ENCODE results near the gene SLC18A3. TPM values are rescaled to one million over a fixed set of nuclear protein-coding genes. Genes with fewer than 3 reads are reported as not detected.

The SLC18A3 gene
- polyA plus RNA-seq, 3 donors: not detected

DNA sequence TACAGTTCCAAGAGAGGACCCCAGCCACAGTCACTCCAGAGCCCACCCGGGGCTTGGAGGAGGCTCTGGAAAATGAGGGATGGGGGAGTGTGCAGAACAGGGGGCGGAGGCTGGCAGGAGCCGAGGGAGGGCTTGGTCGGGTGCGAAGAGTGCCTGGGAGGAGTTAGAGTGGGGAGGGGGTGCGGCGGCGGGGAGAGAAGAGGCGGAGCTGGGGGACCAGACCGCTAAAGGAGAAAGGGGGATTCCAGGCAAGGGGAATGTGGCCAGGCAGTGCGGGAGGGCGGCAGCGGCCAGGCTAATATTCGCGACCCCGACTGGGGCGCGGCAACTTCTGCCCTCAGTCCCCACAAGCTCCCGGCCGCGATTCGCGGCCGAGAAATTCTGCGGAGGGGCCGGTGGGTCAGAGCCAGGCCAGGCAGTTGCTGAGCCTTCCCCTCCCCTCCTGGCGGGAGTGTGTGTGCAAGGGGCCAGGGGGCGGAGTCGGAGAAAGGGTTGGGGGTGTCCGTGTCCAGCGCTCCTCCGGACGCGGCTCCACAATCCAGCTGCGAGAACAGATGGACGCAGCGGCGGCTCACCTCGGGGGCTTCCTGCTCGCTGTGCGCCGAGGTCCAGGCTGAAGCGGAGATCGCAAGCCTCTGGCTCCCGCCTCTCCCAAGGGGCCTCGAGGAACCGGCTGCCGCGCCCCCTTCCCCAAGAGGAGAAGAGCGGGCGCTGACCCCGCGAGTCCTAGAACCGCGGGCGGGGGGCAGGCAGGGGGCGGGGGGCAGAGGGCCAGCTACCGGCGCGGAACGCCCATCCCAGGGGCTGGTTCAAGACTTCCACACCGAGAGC, 612 bp upstream of the SLC18A3 start:
- DNase-seq (ENCODE audit: extremely low read depth in 1 of 11, low read depth in 9 of 11, low spot score in 4 of 11): no peak

DNA sequence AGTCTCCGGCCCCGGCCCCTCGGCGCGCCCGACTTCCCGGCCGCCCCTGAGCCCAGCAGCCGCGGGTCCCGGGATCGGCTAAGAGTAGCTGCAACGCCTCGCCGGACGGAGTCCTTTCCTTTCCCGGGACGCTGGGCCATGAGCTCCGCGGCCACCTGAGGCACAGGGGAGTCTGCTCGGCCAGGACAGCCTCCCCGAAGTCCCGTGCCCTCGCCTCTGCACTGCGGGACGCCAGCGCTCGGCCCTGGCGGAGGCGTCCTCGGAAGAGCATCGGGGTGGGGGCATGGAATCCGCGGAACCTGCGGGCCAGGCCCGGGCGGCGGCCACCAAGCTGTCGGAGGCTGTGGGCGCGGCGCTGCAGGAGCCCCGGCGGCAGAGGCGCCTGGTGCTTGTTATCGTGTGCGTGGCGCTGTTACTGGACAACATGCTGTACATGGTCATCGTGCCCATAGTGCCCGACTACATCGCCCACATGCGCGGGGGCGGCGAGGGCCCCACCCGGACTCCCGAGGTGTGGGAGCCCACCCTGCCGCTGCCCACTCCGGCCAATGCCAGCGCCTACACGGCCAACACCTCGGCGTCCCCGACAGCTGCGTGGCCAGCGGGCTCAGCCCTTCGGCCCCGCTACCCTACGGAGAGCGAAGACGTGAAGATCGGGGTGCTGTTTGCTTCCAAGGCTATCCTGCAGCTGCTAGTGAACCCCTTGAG, 502 bp downstream of the SLC18A3 start:
- DNase-seq (ENCODE audit: extremely low read depth in 1 of 11, low read depth in 9 of 11, low spot score in 4 of 11): no peak

DNA sequence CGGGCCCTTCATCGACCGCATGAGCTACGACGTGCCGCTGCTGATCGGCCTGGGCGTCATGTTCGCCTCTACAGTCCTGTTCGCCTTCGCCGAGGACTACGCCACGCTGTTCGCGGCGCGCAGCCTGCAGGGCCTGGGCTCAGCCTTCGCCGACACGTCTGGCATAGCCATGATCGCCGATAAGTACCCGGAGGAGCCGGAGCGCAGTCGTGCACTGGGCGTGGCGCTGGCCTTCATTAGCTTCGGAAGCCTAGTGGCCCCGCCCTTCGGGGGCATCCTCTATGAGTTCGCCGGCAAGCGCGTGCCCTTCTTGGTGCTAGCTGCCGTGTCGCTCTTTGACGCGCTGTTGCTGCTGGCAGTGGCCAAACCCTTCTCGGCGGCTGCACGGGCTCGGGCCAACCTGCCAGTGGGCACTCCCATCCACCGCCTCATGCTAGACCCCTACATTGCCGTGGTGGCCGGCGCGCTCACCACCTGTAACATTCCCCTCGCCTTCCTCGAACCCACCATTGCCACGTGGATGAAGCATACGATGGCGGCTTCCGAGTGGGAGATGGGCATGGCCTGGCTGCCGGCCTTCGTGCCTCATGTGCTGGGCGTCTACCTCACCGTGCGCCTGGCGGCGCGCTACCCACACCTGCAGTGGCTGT, 1.2 kb downstream of the SLC18A3 start:
- DNase-seq (ENCODE audit: extremely low read depth in 1 of 11, low read depth in 9 of 11, low spot score in 4 of 11): no peak

DNA sequence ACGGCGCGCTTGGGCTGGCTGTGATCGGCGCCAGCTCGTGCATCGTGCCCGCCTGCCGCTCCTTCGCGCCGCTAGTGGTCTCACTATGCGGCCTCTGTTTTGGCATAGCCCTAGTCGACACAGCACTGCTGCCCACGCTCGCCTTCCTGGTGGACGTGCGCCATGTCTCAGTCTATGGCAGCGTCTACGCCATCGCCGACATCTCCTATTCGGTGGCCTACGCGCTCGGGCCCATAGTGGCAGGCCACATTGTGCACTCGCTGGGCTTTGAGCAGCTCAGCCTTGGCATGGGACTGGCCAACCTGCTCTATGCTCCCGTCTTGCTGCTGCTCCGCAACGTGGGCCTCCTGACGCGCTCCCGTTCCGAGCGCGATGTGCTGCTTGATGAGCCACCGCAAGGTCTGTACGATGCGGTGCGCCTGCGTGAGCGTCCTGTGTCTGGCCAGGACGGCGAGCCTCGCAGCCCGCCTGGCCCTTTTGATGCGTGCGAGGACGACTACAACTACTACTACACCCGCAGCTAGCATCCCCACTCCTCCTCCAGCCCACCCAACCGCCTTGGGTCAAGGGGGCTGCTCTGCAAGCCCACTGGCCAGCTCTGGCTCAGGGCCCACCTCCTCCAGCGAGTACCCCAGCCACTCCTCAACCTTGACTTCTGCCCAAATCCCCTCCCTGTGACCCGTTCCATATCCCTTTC, 1.9 kb downstream of the SLC18A3 start:
- no peak for DNase-seq (ENCODE audit: extremely low read depth in 1 of 11, low read depth in 9 of 11, low spot score in 4 of 11)

DNA sequence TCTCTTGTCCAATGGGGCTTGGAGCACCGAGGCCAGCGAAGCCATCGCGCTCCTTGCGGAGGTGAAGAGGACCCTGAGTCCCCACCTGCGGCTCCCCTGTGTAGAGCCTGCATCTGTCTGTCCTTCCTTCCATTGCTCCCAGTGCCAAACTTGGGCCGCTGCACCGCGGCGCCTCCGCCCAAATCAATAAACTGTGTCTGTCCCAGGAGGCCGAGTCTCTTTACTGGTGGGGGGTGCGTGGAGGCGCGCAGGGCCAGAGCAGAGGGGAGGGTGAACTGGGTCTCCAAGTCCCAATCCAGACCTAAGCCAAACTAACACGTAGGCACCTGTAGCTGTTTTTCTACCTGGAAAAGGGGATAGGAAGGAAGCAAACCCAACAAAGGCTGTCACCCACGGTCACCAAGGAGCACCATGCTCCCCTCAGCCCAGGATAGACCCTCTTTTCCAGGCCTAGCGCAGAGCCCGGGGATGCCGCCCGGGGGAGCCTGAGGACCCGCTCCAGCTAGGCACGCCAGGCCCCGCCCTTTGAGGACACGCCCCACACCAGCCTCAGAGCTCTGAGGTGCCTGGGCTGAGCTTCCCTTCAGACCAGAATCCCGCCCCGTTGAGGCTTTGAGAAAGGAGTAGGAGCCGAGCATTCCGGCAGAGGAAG, 2.5 kb downstream of the SLC18A3 start:
- no peak for DNase-seq (ENCODE audit: extremely low read depth in 1 of 11, low read depth in 9 of 11, low spot score in 4 of 11)

DNA sequence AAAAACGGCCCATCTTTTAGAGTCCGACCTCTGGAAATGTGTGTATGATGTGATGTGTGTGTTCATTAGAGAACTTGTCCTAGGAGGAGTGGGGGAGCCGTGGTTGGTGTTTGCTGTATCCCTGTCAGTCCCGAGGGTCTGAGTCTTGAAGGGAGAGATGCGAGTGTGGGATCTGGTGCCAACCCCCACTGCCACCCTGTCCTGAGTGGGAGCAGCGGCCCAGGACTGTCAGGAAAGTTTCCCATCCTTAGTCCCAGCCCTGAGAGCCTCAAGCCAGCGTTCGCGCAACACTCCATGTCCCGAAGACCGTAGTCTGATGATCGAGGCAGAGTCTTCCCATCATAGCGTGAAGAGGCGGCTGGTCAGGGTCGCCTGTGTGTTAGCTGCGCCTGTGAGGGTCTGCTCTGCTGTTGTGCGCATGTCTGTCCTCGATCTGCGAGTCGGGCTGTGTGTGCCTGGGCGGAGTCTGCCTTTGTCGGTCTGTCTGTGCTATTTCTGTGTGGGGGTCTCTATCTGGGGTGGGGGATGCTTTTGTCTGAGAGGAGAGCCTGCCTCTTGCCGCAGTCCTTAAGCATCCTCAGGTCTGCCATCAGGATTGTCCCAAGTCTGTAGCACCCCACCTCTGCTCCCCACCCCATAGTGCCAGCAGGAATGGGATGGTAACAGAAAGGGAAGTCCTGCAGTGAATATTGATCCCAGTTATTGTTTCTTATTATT, 3.2 kb downstream of the SLC18A3 start:
- no peak for DNase-seq (ENCODE audit: extremely low read depth in 1 of 11, low read depth in 9 of 11, low spot score in 4 of 11)

DNA sequence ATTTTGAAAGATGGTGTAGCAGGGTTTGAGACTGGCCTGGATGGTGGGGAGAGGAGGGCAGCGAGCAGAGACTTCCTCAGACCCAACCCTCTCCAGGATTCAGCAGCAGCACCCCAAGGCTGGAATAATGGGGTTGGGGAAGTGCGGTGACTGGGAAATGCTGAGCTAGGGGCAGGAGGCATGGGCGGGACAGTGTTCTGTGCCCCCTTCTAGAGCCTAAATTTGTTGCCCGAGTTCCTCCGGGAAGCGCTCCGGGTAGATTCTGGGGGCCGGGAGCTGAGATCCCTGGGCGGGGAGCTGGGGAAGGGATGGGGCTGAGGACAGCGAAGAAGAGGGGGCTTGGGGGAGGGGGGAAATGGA, 3.8 kb downstream of the SLC18A3 start, which contains the start of gene CHAT:
TSS of gene CHAT (plus strand) at position 156 of the 360 bp plus-strand sequence. CDS start at position 309, 153 bp downstream.
- DNase-seq (ENCODE audit: extremely low read depth in 1 of 11, low read depth in 9 of 11, low spot score in 4 of 11): no peak

DNA sequence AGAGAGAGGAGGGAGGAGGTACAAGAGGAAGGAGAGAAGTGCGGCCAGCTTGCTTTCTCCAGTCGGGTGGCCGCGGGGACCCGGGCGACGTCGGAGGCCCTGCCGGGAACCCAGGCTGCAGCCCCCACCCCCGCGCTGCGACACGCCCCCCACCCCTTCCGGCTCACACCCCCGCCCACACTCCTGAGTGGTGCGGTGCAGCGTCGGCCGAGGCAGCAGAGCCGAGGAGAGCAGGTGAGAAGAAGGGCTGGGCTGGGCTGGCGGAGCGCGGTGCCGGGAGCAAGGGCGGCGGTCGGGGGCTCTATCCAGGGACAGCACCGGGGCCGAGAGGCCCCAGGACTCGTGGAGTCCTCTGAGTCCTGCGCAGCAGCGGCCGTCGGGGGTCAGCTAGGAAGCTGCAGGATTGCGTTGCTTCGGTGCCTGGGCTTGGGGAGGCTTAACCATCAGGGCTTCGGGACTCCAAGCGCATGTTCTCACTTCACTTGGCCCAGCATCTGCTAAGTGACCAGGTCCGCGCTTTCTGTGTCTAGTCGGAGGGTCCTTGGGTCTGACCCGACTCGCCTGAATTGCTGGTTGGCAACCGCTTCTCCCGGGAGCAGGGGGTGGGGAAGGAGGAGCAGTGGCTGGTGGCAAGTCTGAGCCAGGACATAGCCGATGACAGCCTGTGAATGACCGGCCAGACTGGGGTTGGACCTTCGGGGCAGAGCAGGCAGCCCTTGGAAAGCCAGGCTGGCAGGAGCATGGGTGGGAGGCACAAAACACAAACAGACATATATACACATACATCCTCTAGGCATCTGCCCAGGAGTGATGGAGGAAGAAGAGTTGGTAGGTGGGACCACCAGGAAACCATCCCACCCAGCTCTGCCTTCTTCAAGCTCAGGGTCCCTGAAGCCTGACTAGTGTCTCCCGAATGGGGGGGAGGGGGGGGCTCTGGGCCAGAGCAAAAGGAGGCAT, 4.4 kb downstream of the SLC18A3 start:
- DNase-seq (ENCODE audit: extremely low read depth in 1 of 11, low read depth in 9 of 11, low spot score in 4 of 11): no peak

DNA sequence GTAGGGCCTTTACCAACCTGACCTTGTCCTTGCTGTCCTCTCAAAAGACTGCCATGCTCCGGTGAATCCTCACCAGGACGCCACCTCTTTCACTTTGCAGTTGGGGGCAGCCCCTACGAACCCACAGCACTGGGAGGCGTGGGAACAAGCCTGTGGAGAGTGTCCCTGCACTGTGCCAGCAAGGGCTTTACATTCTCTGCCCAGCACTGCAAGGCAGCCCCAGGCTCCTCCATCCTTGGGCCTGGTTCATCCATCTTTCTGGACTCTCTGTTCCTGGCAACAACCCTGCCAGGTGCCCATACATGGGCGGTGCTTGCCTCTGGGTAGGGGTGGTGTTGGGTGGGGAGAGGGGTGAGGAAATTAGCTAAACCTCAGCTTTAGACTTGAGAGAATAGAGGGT, 5.1 kb downstream of the SLC18A3 start:
- DNase-seq (ENCODE audit: extremely low read depth in 1 of 11, low read depth in 9 of 11, low spot score in 4 of 11): no peak

DNA sequence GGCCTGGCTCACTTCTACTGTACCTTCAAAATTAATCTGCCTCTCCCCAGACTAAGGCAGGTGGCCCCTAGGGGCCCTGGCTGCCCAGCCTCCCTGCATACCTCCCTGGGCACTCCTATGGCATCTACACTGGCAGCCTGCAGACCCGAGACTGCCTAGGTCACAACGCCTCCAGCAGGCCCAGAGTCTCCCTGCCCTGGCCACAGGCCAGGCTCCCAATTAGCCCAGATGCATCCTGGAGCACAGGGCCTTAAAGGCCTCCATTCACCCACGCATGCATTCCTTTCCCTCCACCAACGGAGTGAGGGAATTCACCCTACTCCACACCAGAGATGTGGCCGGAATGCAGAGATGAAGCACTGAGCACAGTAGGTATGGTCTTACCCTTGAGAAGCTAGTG, 5.6 kb downstream of the SLC18A3 start:
- DNase-seq (ENCODE audit: extremely low read depth in 1 of 11, low read depth in 9 of 11, low spot score in 4 of 11): no peak

DNA sequence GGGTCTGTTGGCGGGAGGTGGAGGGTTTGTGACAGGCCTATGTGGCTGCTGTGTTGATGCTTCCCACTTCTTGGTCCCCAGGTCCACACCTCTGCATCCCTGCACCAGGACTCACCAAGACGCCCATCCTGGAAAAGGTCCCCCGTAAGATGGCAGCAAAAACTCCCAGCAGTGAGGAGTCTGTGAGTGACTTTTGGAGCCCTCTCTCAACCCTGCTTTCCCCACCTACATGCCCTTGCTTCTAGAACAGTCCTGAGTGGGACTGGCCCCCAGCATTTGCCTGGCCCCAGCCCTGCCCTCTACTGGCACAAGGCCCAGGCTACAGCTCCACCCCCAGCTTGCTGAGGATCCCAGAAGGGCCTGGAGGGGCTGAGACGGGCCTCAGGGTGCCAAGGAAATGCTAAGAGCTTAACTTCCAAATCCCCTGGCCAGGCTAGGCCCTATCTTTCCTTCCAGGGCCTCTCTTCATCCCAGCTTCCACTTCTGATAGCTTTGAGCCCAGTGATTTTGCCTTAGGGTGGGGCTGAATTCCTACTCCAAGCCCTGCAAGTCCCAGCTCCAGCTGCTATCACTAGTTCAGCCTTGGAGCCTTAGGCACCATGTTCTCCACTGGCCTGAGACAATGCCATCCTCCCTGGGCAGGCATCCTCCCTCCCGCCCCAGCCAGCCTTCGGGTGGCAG, 6.5 kb downstream of the SLC18A3 start:
- DNase-seq (ENCODE audit: extremely low read depth in 1 of 11, low read depth in 9 of 11, low spot score in 4 of 11): no peak

DNA sequence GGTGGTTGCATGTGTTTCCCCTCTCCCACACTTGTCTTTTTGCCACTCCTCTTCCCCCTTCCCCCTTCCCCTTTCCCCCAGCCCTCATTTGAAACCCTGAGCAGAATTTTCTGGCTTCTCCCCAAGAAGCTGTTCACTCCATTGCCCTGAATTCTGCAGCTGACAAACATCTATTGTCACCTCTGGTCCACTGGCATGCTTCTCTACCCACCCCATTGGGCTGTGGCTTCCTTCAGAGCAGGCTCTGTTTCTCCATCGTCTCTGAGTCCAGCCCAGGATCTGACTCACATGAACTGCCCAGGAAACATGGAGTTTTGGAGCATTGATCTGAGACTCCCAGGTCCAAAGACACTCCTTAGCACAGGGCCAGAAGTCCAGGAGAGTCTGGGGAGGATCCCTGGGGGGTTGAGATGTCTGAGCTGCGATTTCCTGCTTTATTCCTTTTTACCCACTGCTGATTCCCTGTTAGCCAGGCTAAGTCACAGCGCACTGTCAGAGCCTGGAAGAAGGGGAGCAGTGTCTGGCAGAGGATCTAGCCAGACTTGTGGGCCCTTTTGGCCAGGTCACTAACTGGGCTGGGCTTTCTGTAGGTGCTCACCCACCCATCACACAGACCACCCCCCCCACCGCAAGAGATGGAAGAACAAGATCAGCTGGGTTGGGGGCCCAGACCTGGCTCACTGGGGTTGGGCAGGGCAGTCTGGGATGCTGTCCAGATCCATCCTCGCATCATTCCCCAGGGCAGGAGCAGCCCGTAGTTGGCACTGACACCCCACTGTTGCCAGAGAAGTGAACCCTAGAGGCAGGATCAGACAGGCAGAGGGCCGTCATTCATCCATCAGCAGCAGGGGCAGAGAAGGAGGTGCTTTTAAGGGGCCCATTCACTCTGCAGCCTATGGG, 7.3 kb downstream of the SLC18A3 start:
- no peak for DNase-seq (ENCODE audit: extremely low read depth in 1 of 11, low read depth in 9 of 11, low spot score in 4 of 11)

DNA sequence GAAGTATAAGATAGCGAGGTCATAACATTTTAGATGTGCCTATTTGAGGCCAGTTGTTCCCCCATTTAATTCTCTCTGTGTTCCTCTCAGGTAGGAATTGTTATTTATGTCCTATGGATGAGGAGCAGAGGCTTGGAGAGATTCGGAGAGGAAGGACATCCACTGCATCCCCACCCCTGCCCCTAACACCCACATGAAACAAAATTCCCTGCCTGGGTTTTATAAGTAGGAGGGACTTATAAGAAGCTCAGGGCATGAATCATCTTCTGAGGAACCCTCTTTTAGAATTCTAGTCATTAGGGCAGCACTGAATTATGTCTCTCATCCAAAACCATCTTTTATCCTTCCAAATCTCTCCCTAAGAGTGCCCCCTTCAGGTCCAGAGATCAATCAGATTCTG, 8.7 kb downstream of the SLC18A3 start:
- DNase-seq (ENCODE audit: extremely low read depth in 1 of 11, low read depth in 9 of 11, low spot score in 4 of 11): no peak

DNA sequence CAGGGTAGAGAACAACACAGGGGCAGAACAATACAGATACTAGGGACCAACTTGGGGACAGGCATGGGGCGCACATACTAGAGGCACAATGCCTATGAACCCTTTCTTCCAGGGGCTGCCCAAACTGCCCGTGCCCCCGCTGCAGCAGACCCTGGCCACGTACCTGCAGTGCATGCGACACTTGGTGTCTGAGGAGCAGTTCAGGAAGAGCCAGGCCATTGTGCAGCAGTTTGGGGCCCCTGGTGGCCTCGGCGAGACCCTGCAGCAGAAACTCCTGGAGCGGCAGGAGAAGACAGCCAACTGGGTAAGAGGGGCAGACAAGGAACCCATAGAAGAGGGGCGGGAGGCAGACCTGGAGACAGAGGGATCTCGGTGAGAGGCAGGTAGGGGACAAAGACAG, 9.5 kb downstream of the SLC18A3 start:
- DNase-seq (ENCODE audit: extremely low read depth in 1 of 11, low read depth in 9 of 11, low spot score in 4 of 11): no peak

DNA sequence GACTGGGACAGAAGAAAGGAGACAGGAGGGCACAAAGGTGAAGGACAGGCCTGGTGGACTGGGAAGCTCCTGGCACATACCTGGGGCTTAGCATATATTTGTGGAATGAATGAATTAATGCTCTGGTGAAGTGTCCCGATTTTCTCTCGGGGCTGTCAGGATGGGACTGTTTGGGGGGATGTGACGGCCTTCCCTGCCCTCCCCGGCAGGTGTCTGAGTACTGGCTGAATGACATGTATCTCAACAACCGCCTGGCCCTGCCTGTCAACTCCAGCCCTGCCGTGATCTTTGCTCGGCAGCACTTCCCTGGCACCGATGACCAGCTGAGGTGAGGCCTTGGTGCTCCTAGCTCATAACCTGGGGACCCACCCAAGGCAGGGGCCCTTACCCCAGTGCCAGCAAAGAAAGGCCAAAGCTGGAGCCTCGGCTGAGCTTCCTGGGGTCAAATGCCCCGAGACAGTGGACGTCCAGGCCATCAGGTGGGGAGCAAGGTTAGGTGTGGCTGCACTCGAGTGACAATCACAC, 10.2 kb downstream of the SLC18A3 start:
- DNase-seq (ENCODE audit: extremely low read depth in 1 of 11, low read depth in 9 of 11, low spot score in 4 of 11): no peak

All from renal cortex interstitium (tissue), 11 donors.